H1 (cell line): ENCODE measurements around the gene NAA40. TPM values are rescaled to one million over a fixed set of nuclear protein-coding genes. Genes with fewer than 3 reads are reported as not detected.

Source experiments
- CBX8 ChIP-seq: fragments of 300-800, 300-1000 bp; sonication (generic); IDR thresholded peaks from 2 replicates; pipeline ENCODE4 v1.7.1; 2016; ENCODE audit warnings: low read depth, low read length, borderline replicate concordance
- POU5F1 ChIP-seq: IDR thresholded peaks from 2 replicates; pipeline ENCODE4 v1.6.1; 2011; ENCODE audit warnings: low read depth, mild to moderate bottlenecking, low read length, moderate library complexity
- polyA plus RNA-seq, 7 experiments: library from polyadenylated mRNA; depleted of rRNA in 3 of 7; stranded (reverse) in 5 of 7; unstranded in 2 of 7; fragments of >200 nt in 5 of 7; fragments of 200-250 nt in 2 of 7; gene quantifications; 1 replicate in 5 of 7; 2 replicates in 1 of 7; 4 replicates in 1 of 7; pipeline versions ENCODE4 v1.2.1 to v1.2.3, GENCODE V29; 2011 to 2013; ENCODE audit warnings: missing spikeins in 2 of 7, mixed read lengths in 2 of 7
- total RNA-seq: library from RNA; stranded (reverse); fragmentation: NEBNext Ultra II Directional; extraction: Animal tissue kit (Norgen Biotek cat#: 25700); gene quantifications from 2 replicates; pipeline ENCODE4 v1.2.1, GENCODE V29; 2021

The NAA40 gene
- total and polyA plus RNA-seq, 2 of the 8 experiments (the other 6 are each of a cell fraction or from before 2014, with no cell fraction given): 20.0 to 31.1 TPM

- TF ChIP-seq POU5F1 (no peak), CBX8 (no peak)
These were observed 13.8 kb downstream of the NAA40 start (continued) for GRCh38 chr11:63952570-63952969.
